Upper lobe of left lung (tissue), 4 donors: Measurements from ENCODE around the gene TTC39A.

Source experiments
- EP300 ChIP-seq, 4 donors: sonication (generic); formaldehyde crosslinking; IDR thresholded peaks; one replicate each; pipeline ENCODE4 v1.5.1; 2017; ENCODE audit warnings: antibody characterized with exemption in 4 of 4, control low read depth in 2 of 4
- POLR2A ChIP-seq, 4 donors: fragments of 450-650 bp; IDR thresholded peaks; one replicate each; pipeline ENCODE4 v1.5.1; 2016 to 2017; ENCODE audit warnings: antibody characterized with exemption in 4 of 4, mild to moderate bottlenecking in 2 of 4
- POLR2AphosphoS5 ChIP-seq, 2 donors: sonication (generic); formaldehyde crosslinking; IDR thresholded peaks; one replicate each; pipeline ENCODE4 v1.5.1; 2017; ENCODE audit warnings: antibody characterized with exemption in 2 of 2
- TF ChIP-seq, protein P1 (sequence below), 6 experiments: fragments of 450-650 bp in 4 of 6; fragments of 200-600 bp in 2 of 6; sonication (generic) in 2 of 6; IDR thresholded peaks; one replicate each; pipeline ENCODE4 v1.5.1; 2016 to 2019; ENCODE audit warnings: antibody characterized with exemption in 6 of 6

DNA sequence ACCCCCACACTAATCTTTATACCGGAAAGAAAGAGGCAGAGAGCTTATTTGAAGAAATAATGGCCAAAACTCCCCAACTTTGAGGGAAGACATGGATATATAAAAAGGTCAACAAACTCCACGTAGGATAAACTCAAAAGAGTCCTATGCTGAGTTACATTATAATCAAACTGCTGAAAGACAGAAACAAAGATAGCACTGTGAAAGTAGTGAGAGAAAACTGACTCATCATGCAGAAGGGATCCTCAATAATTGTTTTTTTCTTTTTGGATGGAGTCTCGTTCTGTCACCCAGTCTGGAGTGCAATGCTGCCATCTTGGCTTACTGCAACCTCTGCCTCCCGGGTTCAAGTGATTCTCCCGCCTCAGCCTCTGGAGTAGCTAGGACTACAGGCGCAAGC lies 48.5 kb upstream of the TTC39A start:
- TF ChIP-seq EP300 (IDR thresholded peaks at IDR 0.05) (no peak), POLR2A (IDR thresholded peaks at IDR 0.05) (no peak), POLR2AphosphoS5 (IDR thresholded peaks at IDR 0.05) (no peak)
- TF ChIP-seq, protein P1, sequence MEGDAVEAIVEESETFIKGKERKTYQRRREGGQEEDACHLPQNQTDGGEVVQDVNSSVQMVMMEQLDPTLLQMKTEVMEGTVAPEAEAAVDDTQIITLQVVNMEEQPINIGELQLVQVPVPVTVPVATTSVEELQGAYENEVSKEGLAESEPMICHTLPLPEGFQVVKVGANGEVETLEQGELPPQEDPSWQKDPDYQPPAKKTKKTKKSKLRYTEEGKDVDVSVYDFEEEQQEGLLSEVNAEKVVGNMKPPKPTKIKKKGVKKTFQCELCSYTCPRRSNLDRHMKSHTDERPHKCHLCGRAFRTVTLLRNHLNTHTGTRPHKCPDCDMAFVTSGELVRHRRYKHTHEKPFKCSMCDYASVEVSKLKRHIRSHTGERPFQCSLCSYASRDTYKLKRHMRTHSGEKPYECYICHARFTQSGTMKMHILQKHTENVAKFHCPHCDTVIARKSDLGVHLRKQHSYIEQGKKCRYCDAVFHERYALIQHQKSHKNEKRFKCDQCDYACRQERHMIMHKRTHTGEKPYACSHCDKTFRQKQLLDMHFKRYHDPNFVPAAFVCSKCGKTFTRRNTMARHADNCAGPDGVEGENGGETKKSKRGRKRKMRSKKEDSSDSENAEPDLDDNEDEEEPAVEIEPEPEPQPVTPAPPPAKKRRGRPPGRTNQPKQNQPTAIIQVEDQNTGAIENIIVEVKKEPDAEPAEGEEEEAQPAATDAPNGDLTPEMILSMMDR (IDR thresholded peaks at IDR 0.05): no peak
